ENCODE measurements around the gene HSF5. TPM values are rescaled to one million over a fixed set of nuclear protein-coding genes. Genes with fewer than 3 reads are reported as not detected.

The HSF5 gene
- total and polyA plus RNA-seq, 2 of the 4 experiments (the other 2 are of a cell fraction): not detected

DNA sequence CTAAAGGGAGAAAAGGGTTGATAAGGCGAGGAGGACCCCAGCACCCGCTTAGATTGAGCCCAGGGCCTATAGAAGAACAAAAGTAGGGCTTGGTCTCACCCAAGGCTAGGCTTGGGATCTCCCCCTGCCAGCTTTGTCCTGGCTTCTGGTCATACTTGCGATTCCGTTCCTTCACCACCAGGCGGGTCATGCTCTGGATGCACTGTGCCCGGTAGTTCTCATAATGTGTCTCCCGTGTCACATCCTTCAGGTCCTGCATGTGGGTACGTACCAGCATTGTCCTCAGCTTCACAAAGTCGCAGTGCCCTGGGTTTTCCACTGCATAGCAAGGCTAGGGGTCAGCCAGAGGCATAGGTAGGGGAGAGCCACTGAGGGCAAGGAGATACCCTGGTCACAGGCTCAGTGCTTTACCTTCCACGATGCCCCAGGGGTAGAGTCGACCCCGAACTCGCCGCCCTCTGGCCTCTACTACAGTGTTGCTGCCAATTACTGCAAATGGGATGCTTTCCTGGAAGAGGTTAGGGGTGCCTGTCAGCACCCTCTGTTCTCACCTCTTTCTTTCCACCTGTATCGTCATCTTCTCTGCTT, 32.7 kb upstream of the HSF5 start:
- no peak overlapping the region for H2BK20ac ChIP-seq (ENCODE audit: low read depth, low read length)
- 60% methylated on average over 1 of the region's 15 CpGs; no CpG with 5 or more reads in 1 of the 2 experiments for WGBS, 2 experiments (ENCODE audit: extremely low coverage in 2 of 2, insufficient read length in 1 of 2)
- no peak overlapping the region for H3K23ac ChIP-seq (ENCODE audit: low read depth, low read length)
- no peaks in the 10 kb centered on the region for H3K27me3 ChIP-seq (ENCODE audit: control insufficient read depth, insufficient read depth, low read length)
- H3K9me3 ChIP-seq (ENCODE audit: control insufficient read depth, insufficient read depth, low read length): no peaks in the 10 kb centered on the region
- no peak overlapping the region for H3K9ac ChIP-seq (ENCODE audit: low read depth, low read length)
- H2BK15ac ChIP-seq (ENCODE audit: low read depth, low read length): no peak overlapping the region
- in situ Hi-C loops (cut with MboI; ENCODE audit: low sequenced_read_pairs): loop anchor here (5.0 kb wide), 1 partner anchor 476 kb away; no protein-coding TSS in a partner anchor
- H3K9me1 ChIP-seq (ENCODE audit: insufficient read depth, low read length): peaks cover 17% of the 10 kb centered on the region
- H3K56ac ChIP-seq (ENCODE audit: extremely low read depth, insufficient read depth, low read length): no peak overlapping the region
- intact Hi-C loops (cut with micrococcal nuclease): no loop called here
- H4K20me1 ChIP-seq (ENCODE audit: insufficient read depth, low read length): no peaks in the 10 kb centered on the region
- H3K27ac ChIP-seq (ENCODE audit: insufficient read depth, low read length): no peak overlapping the region
- dilution Hi-C loops (cut with HindIII; ENCODE audit: low sequenced_read_pairs, unreplicated experiment): no loop called here
- no peak overlapping the region; the same call in 1 of the 2 replicates for H3K4ac ChIP-seq (ENCODE audit: low read depth, low read length)
- H4K8ac ChIP-seq (ENCODE audit: low read depth in 2 of 2, low read length in 2 of 2): no peak overlapping the region
- peaks cover 15% of the 10 kb centered on the region for H3K4me1 ChIP-seq (ENCODE audit: control insufficient read depth, insufficient read depth, low read length)
- H3K14ac ChIP-seq (replicated peaks; ENCODE audit: low read depth, low read length): no peak overlapping the region
- no peak overlapping the region for H2BK120ac ChIP-seq (ENCODE audit: low read depth, low read length)
- H3K18ac ChIP-seq (ENCODE audit: low read depth, low read length): no peak overlapping the region
- H4K91ac ChIP-seq (ENCODE audit: insufficient read depth, low read depth, low read length): no peak overlapping the region
- no peak for ATAC-seq (ENCODE audit: low read depth)
- DNase-seq: peak; percentile 13
- no peak overlapping the region for H2AFZ ChIP-seq (replicated peaks; ENCODE audit: low read length, poor library complexity)
- no peak overlapping the region for H2AK9ac ChIP-seq (replicated peaks; ENCODE audit: low read depth, low read length, poor library complexity)
- H4K5ac ChIP-seq (ENCODE audit: low read depth, low read length): no peak overlapping the region
- H3K4me3 ChIP-seq (ENCODE audit: insufficient read depth, low read depth, low read length): no peak overlapping the region
- TF ChIP-seq CEBPB (IDR thresholded peaks at IDR 0.05; ENCODE audit: low read depth, low read length) (no peak), RAD21 (IDR thresholded peaks at IDR 0.05; ENCODE audit: low read length) (peak; percentile 17; the same call in 1 of the 2 replicates)
- TF ChIP-seq, protein P1, sequence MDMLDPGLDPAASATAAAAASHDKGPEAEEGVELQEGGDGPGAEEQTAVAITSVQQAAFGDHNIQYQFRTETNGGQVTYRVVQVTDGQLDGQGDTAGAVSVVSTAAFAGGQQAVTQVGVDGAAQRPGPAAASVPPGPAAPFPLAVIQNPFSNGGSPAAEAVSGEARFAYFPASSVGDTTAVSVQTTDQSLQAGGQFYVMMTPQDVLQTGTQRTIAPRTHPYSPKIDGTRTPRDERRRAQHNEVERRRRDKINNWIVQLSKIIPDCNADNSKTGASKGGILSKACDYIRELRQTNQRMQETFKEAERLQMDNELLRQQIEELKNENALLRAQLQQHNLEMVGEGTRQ (IDR thresholded peaks at IDR 0.05; ENCODE audit: low read depth, low read length): no peak
- TF ChIP-seq, protein P2, sequence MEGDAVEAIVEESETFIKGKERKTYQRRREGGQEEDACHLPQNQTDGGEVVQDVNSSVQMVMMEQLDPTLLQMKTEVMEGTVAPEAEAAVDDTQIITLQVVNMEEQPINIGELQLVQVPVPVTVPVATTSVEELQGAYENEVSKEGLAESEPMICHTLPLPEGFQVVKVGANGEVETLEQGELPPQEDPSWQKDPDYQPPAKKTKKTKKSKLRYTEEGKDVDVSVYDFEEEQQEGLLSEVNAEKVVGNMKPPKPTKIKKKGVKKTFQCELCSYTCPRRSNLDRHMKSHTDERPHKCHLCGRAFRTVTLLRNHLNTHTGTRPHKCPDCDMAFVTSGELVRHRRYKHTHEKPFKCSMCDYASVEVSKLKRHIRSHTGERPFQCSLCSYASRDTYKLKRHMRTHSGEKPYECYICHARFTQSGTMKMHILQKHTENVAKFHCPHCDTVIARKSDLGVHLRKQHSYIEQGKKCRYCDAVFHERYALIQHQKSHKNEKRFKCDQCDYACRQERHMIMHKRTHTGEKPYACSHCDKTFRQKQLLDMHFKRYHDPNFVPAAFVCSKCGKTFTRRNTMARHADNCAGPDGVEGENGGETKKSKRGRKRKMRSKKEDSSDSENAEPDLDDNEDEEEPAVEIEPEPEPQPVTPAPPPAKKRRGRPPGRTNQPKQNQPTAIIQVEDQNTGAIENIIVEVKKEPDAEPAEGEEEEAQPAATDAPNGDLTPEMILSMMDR (conservative IDR thresholded peaks at IDR 0.05; ENCODE audit: low read depth, low read length): peak; percentile 40
- H3K4me2 ChIP-seq (ENCODE audit: low read depth, low read length): no peak overlapping the region
- no peaks in the 10 kb centered on the region for H3K36me3 ChIP-seq (ENCODE audit: control insufficient read depth, insufficient read depth, low read length)
- no TSS peak for BruUV-seq (replicated peaks)
- no peak overlapping the region for H2BK5ac ChIP-seq (ENCODE audit: low read depth, low read length, poor library complexity, severe bottlenecking)
- peak overlapping the region; percentile 20; the same call in 1 of the 2 replicates for H2AK5ac ChIP-seq (ENCODE audit: low read depth, low read length)
- CTCF ChIA-PET: interaction anchor here (0.6 to 1.0 kb wide), 4 partner anchors 9 to 538 kb away, joined by 3 to 4 read pairs (median 3); no protein-coding TSS in a partner anchor
- POLR2A ChIA-PET (ENCODE audit: unreplicated experiment): interaction anchor here (1.2 kb wide), 1 partner anchor 110 kb away, joined by 4 read pairs; no protein-coding TSS in a partner anchor
- H3K79me1 ChIP-seq (ENCODE audit: low read depth in 1 of 2, low read length in 2 of 2): peaks cover 0 to 16% of the 10 kb centered on the region in 2 experiments; a peak in 1 of 4 replicates

All from IMR-90 (cell line).